ENCODE data around the gene FIS1.

Gene FIS1

GRCh38 chr7:101237206-101238067 is 7.4 kb downstream of the FIS1 start, which contains the start of gene CLDN15:
CLDN15 (minus strand) TSS chr7:101237802; CDS start chr7:101237581, 221 bp downstream.
- no peak for DNase-seq
- intact Hi-C loops (cut with DNase I) = loop anchor here (10.0 kb wide), 1 partner anchor 47 kb away; no protein-coding TSS in a partner anchor

- no peak for DNase-seq
- intact Hi-C loops (cut with DNase I) = loop anchor here (10.0 kb wide), 1 partner anchor 48 kb away; no protein-coding TSS in a partner anchor
Measured at GRCh38 chr7:101236292-101236835, 8.5 kb downstream of the FIS1 start.

- DNase-seq = no peak
- intact Hi-C loops (cut with DNase I) = loop anchor here (10.0 kb wide), 1 partner anchor 49 kb away; no protein-coding TSS in a partner anchor
Measured at GRCh38 chr7:101235522-101235921, 9.4 kb downstream of the FIS1 start.

GRCh38 chr7:101235050-101235449 is 9.8 kb downstream of the FIS1 start:
- intact Hi-C loops (cut with DNase I) = loop anchor here (10.0 kb wide), 1 partner anchor 50 kb away; no protein-coding TSS in a partner anchor
- DNase-seq = no peak

GRCh38 chr7:101234636-101235035 is 10.2 kb downstream of the FIS1 start:
- intact Hi-C loops (cut with DNase I) = loop anchor here (10.0 kb wide), 1 partner anchor 50 kb away; no protein-coding TSS in a partner anchor
- no peak for DNase-seq

GRCh38 chr7:101233907-101234547 is 10.9 kb downstream of the FIS1 start:
- DNase-seq = no peak
- intact Hi-C loops (cut with DNase I) = loop anchor here (10.0 kb wide), 1 partner anchor 51 kb away; no protein-coding TSS in a partner anchor

- DNase-seq = peak in 3 of 10 donors; percentile 32 to 87 (median 86)
- intact Hi-C loops (cut with DNase I) = loop anchor here (10.0 kb wide), 1 partner anchor 53 kb away; no protein-coding TSS in a partner anchor
Measured at GRCh38 chr7:101232141-101232850, 12.6 kb downstream of the FIS1 start.

GRCh38 chr7:101231644-101232043 is 13.2 kb downstream of the FIS1 start:
- intact Hi-C loops (cut with DNase I) = loop anchor here (10.0 kb wide), 1 partner anchor 53 kb away; no protein-coding TSS in a partner anchor
- DNase-seq = no peak

- intact Hi-C loops (cut with DNase I) = no loop called here
- DNase-seq = peak in 4 of 10 donors; percentile 32 to 80 (median 36)
Measured at GRCh38 chr7:101226721-101227120, 18.2 kb downstream of the FIS1 start.

- no peak for DNase-seq
- intact Hi-C loops (cut with DNase I) = no loop called here
Measured at GRCh38 chr7:101225650-101226049, 19.2 kb downstream of the FIS1 start.

- no peak for DNase-seq
- intact Hi-C loops (cut with DNase I) = no loop called here
Measured at GRCh38 chr7:101223528-101223927, 21.4 kb downstream of the FIS1 start.

- DNase-seq = no peak
- intact Hi-C loops (cut with DNase I) = no loop called here
Measured at GRCh38 chr7:101222275-101222830, 22.5 kb downstream of the FIS1 start.

- intact Hi-C loops (cut with DNase I) = no loop called here
- no peak for DNase-seq
Measured at GRCh38 chr7:101220295-101220694, 24.6 kb downstream of the FIS1 start.

- intact Hi-C loops (cut with DNase I) = no loop called here
- no peak for DNase-seq
Measured at GRCh38 chr7:101218236-101219125, 26.4 kb downstream of the FIS1 start.

GRCh38 chr7:101217388-101218235 is 27.3 kb downstream of the FIS1 start, which contains the start of the genes PLOD3 and ZNHIT1:
PLOD3 (minus strand) TSS chr7:101217581; CDS start chr7:101217274, 307 bp downstream.
ZNHIT1 (plus strand) TSS chr7:101218165; CDS start chr7:101218196, 31 bp downstream.
- intact Hi-C loops (cut with DNase I) = loop anchor here (2.0 kb wide), 1 partner anchor 27 kb away; the partner anchor contains the start of gene FIS1
- DNase-seq = peak; percentile 87 to 99 (median 94)

GRCh38 chr7:101216860-101217387 is 28.0 kb downstream of the FIS1 start:
- DNase-seq = no peak
- intact Hi-C loops (cut with DNase I) = loop anchor here (2.0 kb wide), 1 partner anchor 28 kb away; the partner anchor contains the start of gene FIS1
